Measurements from ENCODE around the gene PNMA8C. TPM values are rescaled to one million over a fixed set of nuclear protein-coding genes. Genes with fewer than 3 reads are reported as not detected.

Gene PNMA8C
- polyA plus RNA-seq, 2 of the 4 experiments (the other 2 are of a cell fraction), result 0.01 TPM; not detected in 1

DNA sequence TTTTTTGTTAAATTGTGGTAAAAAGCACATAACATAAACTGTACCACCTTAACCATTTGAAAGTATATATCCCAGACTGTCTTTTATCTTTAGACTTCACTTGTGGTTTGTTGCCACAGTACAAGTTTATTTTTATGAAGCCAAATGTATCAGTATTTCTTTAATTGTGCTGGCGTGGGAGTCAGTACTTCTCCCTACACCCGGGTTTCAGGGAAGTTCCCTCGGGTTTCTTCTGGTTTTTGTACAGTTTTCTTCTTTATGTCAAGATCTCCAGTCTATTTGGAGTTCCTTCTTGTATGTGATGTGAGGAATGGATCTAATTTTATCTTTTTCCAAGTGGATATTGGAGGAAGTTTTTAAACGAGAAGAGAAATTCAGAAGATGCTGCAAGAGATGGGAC is 35.9 kb downstream of the PNMA8C start:
- Histone ChIP-seq H3K4me3 (no peak overlapping the region), H3K9me3 (peaks cover 6% of the 10 kb centered on the region; the same call in 1 of the 3 replicates), H3K27ac (no peak overlapping the region), H3K4me2 (no peak overlapping the region), H3K4me1 (no peaks in the 10 kb centered on the region)
- CTCF ChIA-PET, result interaction anchor here (1.2 to 30.8 kb wide), 8 partner anchors 9 to 121 kb away, joined by 4 to 501 read pairs (median 44); no protein-coding TSS in a partner anchor
- POLR2A ChIA-PET, result no interaction called here
- DNase-seq (ENCODE audit: low read depth in 1 of 2, low spot score in 1 of 2) (no peak), ATAC-seq (no peak), FAIRE-seq (no peak)
- 65% methylated on average over 4 of the region's 4 CpGs for WGBS (ENCODE audit: missing lambda C conversion rate)
- TF ChIP-seq TFCP2L1 (CRISPR knock-in tag; IDR thresholded peaks at IDR 0.05) (no peak), ZC3H11A (IDR thresholded peaks at IDR 0.05) (no peak), JUN (IDR thresholded peaks at IDR 0.05) (no peak), EHMT2 (IDR thresholded peaks at IDR 0.05; ENCODE audit: low read depth) (no peak)
- TF ChIP-seq, protein P1, sequence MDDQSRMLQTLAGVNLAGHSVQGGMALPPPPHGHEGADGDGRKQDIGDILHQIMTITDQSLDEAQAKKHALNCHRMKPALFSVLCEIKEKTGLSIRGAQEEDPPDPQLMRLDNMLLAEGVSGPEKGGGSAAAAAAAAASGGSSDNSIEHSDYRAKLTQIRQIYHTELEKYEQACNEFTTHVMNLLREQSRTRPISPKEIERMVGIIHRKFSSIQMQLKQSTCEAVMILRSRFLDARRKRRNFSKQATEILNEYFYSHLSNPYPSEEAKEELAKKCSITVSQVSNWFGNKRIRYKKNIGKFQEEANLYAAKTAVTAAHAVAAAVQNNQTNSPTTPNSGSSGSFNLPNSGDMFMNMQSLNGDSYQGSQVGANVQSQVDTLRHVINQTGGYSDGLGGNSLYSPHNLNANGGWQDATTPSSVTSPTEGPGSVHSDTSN (IDR thresholded peaks at IDR 0.05), result no peak

- H3K4me1 ChIP-seq, result no peaks in the 10 kb centered on the region
- H3K4me2 ChIP-seq, result no peak overlapping the region
- FAIRE-seq, result no peak
- TF ChIP-seq, protein P2, sequence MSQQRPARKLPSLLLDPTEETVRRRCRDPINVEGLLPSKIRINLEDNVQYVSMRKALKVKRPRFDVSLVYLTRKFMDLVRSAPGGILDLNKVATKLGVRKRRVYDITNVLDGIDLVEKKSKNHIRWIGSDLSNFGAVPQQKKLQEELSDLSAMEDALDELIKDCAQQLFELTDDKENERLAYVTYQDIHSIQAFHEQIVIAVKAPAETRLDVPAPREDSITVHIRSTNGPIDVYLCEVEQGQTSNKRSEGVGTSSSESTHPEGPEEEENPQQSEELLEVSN (IDR thresholded peaks at IDR 0.05; ENCODE audit: borderline replicate concordance, low read depth), result no peak
- TF ChIP-seq ZC3H11A (IDR thresholded peaks at IDR 0.05), result no peak
- TF ChIP-seq MAFK (IDR thresholded peaks at IDR 0.05; ENCODE audit: partially characterized antibody), result no peak
- no peak for TF ChIP-seq CEBPB (IDR thresholded peaks at IDR 0.05)
- 0 out of 2 replicates have a peak, but pooled peaks have one; percentile 41 for TF ChIP-seq POLR2AphosphoS2 (conservative IDR thresholded peaks at IDR 0.05; ENCODE audit: low read length)
- TF ChIP-seq TP53 (CRISPR knock-in tag; IDR thresholded peaks at IDR 0.05), result no peak
- WGBS (ENCODE audit: missing lambda C conversion rate), result 87% methylated on average over 21 of the region's 21 CpGs
- POLR2A ChIA-PET, result no interaction called here
- H3K9me3 ChIP-seq, result peaks cover 6% of the 10 kb centered on the region; the same call in 1 of the 3 replicates
- ATAC-seq, result no peak
- DNase-seq (ENCODE audit: low read depth in 1 of 2, low spot score in 1 of 2), result no peak
- CTCF ChIA-PET, result interaction anchor here (0.6 to 30.8 kb wide), 8 partner anchors 9 to 121 kb away, joined by 3 to 501 read pairs (median 14); partner anchors contain the start of gene PPP5C
- H3K27ac ChIP-seq, result no peak overlapping the region
- no peak overlapping the region for H3K4me3 ChIP-seq
These were observed 36.4 kb downstream of the PNMA8C start for GRCh38 chr19:46392252-46392801.

DNA sequence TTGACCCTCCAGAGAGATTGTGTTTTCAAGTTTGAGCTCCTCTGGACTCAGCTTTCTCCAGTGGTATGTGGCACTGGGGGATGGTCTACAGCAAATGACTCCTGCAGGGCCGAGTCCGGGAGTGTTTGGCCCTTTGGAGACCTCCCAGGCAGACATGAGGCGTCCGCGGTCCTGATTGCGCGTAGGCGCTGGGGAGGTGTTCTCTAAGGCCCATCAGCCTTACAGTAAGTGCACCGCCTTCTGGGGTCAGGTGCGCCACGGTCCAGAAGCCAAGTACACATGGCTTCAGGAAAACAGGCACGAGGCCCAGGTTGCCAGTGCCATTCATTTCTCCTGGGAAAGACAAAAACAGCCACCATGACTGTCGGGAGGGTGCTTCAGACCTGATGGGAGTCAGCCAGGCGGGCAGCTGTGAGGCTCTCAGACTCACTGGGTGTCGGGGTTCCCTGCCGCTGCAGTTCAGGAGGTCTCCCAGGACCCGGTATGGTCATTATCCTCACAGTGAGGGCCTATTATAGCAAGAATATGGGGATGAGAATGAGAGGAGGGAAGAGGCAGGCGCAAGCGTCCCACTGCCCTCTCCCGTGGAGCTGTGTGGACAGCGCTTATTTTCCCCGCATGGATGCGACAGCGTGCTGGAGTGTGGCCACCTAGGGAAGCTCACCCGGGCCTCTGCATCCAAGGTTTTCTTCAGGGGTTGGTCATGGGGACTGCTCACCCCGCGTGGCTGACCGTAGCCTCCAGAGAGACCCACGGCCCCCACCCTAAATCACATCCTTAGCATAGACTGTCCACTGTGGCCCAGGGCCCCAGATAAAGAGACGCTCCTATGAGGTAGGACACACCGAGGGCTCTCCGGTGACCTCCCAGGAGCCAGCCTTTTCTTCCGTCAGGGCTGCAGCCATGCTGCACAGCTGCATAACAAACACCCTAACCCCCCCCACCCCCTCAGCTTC is 37.2 kb downstream of the PNMA8C start:
- H3K4me2 ChIP-seq, result no peak overlapping the region
- H3K27ac ChIP-seq, result no peak overlapping the region
- no peaks in the 10 kb centered on the region for H3K4me1 ChIP-seq
- ChIA-PET CTCF (interaction anchor here (0.6 to 30.8 kb wide), 10 partner anchors 10 to 309 kb away, joined by 3 to 501 read pairs (median 9); partner anchors contain the start of gene PPP5C), POLR2A (no interaction called here)
- DNase-seq (ENCODE audit: low read depth in 1 of 2, low spot score in 1 of 2) (no peak), FAIRE-seq (no peak), ATAC-seq (no peak)
- peaks cover 6% of the 10 kb centered on the region; the same call in 1 of the 3 replicates for H3K9me3 ChIP-seq
- TF ChIP-seq, protein P3, sequence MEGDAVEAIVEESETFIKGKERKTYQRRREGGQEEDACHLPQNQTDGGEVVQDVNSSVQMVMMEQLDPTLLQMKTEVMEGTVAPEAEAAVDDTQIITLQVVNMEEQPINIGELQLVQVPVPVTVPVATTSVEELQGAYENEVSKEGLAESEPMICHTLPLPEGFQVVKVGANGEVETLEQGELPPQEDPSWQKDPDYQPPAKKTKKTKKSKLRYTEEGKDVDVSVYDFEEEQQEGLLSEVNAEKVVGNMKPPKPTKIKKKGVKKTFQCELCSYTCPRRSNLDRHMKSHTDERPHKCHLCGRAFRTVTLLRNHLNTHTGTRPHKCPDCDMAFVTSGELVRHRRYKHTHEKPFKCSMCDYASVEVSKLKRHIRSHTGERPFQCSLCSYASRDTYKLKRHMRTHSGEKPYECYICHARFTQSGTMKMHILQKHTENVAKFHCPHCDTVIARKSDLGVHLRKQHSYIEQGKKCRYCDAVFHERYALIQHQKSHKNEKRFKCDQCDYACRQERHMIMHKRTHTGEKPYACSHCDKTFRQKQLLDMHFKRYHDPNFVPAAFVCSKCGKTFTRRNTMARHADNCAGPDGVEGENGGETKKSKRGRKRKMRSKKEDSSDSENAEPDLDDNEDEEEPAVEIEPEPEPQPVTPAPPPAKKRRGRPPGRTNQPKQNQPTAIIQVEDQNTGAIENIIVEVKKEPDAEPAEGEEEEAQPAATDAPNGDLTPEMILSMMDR (IDR thresholded peaks at IDR 0.05), result no peak
- no peak for TF ChIP-seq MYC (IDR thresholded peaks at IDR 0.05; ENCODE audit: borderline replicate concordance, low read length)
- no peak for TF ChIP-seq FOSB (CRISPR knock-in tag; IDR thresholded peaks at IDR 0.05)
- no peak for TF ChIP-seq ESRRA (IDR thresholded peaks at IDR 0.05; ENCODE audit: borderline replicate concordance, low read length)
- TF ChIP-seq, protein P4, sequence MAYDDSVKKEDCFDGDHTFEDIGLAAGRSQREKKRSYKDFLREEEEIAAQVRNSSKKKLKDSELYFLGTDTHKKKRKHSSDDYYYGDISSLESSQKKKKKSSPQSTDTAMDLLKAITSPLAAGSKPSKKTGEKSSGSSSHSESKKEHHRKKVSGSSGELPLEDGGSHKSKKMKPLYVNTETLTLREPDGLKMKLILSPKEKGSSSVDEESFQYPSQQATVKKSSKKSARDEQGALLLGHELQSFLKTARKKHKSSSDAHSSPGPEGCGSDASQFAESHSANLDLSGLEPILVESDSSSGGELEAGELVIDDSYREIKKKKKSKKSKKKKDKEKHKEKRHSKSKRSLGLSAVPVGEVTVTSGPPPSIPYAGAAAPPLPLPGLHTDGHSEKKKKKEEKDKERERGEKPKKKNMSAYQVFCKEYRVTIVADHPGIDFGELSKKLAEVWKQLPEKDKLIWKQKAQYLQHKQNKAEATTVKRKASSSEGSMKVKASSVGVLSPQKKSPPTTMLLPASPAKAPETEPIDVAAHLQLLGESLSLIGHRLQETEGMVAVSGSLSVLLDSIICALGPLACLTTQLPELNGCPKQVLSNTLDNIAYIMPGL (CRISPR knock-in tag; IDR thresholded peaks at IDR 0.05; ENCODE audit: borderline replicate concordance), result no peak
- TF ChIP-seq CHD2 (IDR thresholded peaks at IDR 0.05; ENCODE audit: low read length, partially characterized antibody), result no peak
- no peak for TF ChIP-seq EHF (CRISPR knock-in tag; IDR thresholded peaks at IDR 0.05)
- TF ChIP-seq RFX5 (IDR thresholded peaks at IDR 0.05), result no peak
- TF ChIP-seq RAD21 (conservative IDR thresholded peaks at IDR 0.05 in 1 of 2, IDR thresholded peaks at IDR 0.05 in 1 of 2), result no peak
- no peak for TF ChIP-seq CBX2 (IDR thresholded peaks at IDR 0.05; ENCODE audit: borderline replicate concordance, low read depth)
- TF ChIP-seq REST (IDR thresholded peaks at IDR 0.05), result no peak
- no peak for TF ChIP-seq POLR2AphosphoS2 (conservative IDR thresholded peaks at IDR 0.05; ENCODE audit: low read length)
- no peak overlapping the region for H3K4me3 ChIP-seq
- 94% methylated on average over 33 of the region's 33 CpGs for WGBS (ENCODE audit: missing lambda C conversion rate)
